Adrenal gland (tissue), 5 donors: ENCODE data around the gene EDA2R.

Experiments used
- POLR2A ChIP-seq, 2 donors: fragments of 450-650 bp; IDR thresholded peaks; one replicate each; pipeline ENCODE4 v1.6.1; 2017; ENCODE audit warnings: antibody characterized with exemption in 2 of 2, mild to moderate bottlenecking in 2 of 2, moderate library complexity in 1 of 2
- TF ChIP-seq, protein P1 (sequence below), 6 experiments: fragments of 450-650 bp in 4 of 6; fragments of 200-600 bp in 2 of 6; sonication (generic) in 1 of 6; IDR thresholded peaks; 1 replicate in 5 of 6; 2 replicates in 1 of 6; pipeline versions ENCODE4 v1.5.1 to v1.8.0; 2016 to 2021; ENCODE audit warnings: antibody characterized with exemption in 6 of 6, mild to moderate bottlenecking in 2 of 6, moderate library complexity in 1 of 6
- donor health status: DM: no; HTN: no; CAD: no.

DNA sequence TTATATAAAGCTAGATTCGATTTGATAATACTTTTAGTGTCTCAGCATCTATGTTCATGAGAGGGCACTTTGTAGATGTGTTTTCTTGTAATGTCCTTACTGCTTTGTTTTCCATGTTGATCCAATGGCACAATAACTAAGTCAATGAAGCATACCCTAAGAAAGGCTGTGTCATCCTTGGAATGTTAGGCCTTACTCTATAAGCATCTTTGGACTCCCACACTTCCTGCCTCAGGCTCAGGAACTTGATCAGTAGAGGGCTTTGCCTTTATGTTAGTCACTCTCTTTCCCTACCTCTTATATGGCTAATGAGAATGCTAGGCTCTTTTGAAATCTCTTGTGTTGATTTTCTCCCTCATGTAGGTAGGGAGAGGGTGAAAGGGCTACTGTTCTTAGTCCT lies 33.2 kb upstream of the EDA2R start:
- TF ChIP-seq, protein P1, sequence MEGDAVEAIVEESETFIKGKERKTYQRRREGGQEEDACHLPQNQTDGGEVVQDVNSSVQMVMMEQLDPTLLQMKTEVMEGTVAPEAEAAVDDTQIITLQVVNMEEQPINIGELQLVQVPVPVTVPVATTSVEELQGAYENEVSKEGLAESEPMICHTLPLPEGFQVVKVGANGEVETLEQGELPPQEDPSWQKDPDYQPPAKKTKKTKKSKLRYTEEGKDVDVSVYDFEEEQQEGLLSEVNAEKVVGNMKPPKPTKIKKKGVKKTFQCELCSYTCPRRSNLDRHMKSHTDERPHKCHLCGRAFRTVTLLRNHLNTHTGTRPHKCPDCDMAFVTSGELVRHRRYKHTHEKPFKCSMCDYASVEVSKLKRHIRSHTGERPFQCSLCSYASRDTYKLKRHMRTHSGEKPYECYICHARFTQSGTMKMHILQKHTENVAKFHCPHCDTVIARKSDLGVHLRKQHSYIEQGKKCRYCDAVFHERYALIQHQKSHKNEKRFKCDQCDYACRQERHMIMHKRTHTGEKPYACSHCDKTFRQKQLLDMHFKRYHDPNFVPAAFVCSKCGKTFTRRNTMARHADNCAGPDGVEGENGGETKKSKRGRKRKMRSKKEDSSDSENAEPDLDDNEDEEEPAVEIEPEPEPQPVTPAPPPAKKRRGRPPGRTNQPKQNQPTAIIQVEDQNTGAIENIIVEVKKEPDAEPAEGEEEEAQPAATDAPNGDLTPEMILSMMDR (IDR thresholded peaks at IDR 0.05) = no peak
- no peak for TF ChIP-seq POLR2A (IDR thresholded peaks at IDR 0.05)
